Activated naive CD4-positive, alpha-beta T cell (primary cell): Measurements from ENCODE around the gene FAM83F.
A peak's percentile ranks its signal among the peaks of the same experiment; 100 is the strongest.

Source experiments
- DNase-seq, 4 experiments: peaks; one replicate each; lab custom pipeline; 2025; lab: John Stamatoyannopoulos, UW

The FAM83F gene

DNA sequence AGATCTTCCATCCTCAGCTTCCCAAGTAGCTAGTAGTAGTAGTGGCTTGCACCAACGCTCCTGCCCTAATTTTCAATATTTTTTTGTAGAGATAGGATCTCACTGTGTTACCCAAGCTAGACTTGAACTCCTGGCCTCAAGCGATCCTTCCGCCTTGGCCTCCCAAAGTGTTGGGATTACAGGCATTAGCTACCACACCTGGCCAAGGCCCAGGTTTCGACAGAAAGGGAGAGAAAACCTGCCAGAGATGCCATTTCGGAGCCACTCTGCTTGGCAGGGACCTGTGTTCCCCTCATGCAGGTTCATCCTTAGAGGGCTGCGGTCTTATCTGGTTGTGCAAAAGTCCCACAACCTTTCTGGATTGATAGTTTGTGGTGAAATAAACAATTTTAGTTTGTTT is 41.4 kb downstream of the FAM83F start:
- DNase-seq = no peak

DNA sequence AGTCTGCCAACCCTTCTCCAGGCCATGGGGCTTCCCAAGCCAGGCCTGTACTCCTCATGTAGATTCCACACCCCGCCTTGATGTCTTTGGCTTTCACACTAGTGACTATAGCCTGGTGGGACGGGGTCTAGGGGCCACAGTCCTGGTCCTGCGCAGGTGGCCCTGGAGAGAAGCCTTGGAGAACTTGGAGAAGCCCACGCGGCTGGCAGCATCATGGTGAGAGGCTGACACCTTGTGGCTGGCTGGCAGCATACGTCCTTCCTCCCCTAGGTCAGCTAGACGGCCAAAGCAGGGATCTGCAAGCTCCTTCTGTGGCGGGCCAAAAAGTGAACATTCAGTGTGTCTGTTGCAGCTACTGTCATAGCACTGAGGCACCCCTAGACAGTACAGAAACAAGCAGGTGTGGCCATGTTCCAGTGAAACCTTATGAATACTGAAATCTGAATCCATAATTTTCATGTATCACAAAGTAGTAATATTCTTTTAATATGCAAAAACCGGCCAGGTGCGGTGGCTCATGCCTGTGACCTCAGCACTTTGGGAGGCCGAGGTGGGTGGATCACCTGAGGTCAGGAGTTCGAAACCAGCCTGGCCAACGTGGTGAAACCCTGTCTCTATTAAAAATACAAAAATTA is 42.0 kb downstream of the FAM83F start:
- DNase-seq = peak in 2 of 4 experiments; percentile 15 to 23

DNA sequence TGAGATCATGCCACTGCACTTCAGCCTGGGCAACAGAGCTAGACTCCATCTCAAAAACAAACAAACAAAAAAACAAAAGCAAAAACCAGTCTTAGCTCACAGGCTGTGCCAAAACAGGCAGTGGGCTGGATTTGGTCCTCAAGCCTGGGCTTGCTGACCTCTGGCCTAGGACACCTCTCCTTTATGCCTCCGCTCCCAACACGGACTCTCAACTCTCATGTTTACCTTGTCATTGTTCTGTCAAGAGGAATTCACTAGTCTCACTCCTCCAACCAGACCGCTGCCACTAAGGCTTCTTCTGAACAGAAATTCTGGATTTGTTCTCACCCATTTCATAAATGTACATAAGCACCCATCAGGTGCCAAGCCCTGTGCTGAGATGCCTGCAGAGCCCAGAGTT is 42.6 kb downstream of the FAM83F start:
- no peak for DNase-seq

DNA sequence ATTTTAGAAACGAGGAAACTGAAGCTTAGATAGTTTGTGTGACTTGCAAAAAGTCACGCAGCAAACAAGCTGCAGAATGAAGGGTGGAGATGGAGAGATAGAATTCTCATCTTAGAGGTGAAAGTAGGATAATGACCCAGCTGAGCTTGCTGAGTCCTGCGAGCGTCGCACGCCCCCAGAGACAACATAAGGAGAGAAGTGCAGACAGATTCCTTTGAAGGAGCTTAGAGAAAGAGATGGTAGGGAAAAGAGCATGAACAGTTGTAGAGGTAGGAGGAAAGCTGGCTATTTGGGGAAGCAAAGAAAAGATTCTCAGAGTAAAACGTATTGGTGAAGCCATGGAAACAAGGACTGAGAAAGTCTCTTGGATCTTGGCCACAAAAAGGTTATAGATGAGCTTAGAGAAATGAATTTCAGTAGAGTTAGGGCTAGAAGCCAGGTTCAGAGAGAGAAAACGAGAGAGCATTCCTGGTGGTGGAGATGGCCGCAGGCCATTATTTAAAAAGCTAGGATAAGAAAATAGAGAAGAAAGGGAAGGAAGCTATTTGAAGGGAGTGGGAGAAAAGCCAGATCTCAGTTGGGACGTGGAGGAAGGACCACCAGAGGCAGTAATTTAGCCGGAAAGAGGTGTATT is 44.8 kb downstream of the FAM83F start:
- no peak for DNase-seq

DNA sequence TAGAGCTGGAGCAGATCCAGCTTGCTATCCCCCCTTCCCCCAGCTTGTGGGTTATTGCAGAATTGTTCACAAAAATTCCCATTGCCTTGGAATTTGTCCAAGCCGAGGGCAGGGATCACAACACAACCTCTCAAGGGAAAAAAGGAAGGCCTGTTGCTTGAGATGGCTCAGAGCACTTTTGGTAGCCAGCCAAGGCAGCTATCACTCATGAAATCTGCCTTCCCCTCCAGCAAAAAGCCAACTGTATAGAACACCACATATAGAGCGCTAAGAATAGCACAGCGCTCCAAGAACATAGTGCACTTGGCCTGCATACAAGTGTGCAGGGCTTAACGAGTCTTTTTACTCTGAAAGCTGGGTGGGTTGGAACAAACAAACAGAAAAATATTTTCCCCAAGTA is 46.2 kb downstream of the FAM83F start:
- DNase-seq = no peak

DNA sequence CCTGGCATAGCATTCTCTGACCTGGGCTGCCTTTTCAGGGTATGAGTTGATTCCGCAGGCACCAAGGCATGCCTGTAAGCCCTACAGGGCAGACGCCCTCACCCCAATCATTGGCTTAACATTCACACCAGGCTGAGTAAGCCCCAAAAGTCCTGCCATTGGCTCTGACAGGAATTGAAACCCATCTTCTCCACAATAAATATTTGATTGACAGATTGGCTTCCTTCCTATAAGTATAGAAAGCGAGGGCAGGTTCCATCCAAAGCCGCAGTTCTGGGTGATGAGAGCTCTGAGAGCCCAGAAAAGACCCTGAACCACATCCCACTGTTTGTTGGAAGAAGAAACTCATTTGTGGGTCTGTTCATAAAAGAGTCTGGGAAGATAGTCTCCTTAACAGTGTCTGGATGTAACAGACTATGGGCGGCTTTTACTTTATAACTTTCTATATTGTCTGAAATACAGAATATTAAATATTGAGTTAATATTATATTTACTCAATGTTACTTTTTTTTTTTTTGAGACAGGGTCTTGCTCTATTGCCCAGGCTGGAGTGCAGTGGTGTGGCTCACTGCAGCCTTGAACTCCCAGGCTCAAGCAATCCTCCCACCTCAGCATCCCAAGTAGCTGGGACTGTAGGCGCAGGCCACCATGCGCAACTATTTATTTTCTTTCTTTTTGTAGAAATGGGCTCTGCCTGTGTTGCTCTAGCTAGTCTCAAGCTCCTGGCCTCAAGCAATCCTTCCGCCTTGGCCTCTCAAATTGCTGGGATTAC is 46.8 kb downstream of the FAM83F start:
- no peak for DNase-seq

DNA sequence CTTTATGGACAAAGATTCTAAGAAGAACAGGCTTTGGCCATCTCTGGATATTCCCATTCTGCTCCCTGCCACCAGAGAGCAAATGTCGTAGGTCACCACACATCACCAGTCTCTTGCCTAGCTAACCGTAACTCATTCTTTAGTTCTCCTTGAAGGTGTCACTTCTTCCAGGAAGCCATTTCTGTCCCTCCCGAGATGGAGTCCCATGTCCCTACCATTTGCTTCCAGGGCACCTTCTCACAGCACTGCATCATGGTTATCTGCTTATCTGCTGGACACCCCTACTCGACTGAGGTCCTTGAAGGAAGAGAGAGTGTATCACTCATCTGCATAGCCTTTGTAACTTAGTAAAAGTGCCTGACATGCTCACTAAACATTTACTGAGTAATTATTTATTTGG is 47.6 kb downstream of the FAM83F start:
- no peak for DNase-seq

DNA sequence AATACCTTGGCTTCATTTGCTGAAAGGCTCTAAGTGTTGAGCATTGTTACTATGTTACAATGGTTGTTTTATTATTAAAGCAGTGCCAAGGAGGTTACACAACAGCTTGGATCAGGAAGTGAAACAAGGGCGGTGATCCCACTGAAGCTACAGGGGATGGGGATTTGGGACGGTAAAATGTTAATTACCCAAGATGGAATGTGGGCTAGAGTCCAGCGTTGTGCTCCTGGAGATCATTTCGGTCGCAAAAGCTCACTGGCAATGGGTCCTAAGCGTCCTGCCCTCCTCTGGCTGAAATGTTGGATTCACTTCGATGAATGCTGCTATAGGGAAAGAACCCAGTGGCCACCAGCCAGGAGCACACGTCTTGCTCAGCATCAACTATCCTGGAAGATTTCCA is 48.3 kb downstream of the FAM83F start:
- no peak for DNase-seq

DNA sequence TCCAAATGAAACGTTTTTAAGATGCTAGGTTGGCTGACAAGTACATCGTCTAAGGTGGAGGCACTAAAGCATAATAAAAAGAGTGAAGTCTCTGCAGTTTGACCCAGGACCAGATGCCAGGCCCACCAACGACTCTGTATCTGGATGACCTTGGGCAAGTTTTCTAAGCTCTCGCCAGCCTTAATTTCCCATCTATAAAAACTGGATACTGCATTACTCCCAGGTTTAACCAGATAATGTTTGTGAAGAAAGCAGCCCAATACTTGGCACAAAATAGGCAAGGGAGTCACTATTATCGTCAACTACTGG is 49.0 kb downstream of the FAM83F start:
- DNase-seq = no peak

DNA sequence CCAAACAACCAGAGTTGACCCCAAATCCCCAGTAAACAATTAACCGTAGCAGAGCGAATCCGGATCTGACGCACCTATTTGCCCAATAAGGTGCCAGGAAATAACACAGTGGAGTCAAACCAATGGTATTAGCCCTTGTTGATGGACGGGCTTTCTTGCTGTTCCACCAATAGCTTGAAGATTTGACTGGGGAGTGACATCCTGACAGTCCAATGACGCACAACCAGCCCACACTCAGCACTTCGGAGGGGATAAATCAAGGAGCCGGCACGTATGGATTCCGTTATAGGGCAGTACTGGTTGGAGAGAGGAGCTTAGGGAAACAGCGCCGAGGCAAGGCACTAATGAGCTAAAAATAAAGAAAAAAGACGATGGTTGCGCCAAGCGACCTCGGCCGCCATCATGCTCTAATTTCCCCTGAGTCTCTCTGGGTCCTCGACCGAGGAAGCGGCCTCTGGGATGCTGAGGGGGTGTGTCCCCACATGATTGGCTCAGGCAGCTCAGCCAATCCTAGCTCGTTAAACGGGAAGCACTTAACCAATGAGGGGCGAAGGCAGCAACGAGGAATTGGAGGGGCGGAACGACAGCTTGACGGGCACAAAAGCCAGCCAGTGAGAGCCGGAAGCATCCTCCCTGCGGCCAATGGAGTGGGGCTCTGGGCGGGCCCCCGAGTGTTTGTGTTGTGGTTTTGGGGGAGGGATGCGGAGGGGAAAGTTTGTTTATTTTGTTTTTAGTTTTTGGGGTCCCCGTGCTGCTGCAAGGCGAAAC is 49.5 kb downstream of the FAM83F start:
- peak; percentile 93 to 97 (median 96) for DNase-seq

DNA sequence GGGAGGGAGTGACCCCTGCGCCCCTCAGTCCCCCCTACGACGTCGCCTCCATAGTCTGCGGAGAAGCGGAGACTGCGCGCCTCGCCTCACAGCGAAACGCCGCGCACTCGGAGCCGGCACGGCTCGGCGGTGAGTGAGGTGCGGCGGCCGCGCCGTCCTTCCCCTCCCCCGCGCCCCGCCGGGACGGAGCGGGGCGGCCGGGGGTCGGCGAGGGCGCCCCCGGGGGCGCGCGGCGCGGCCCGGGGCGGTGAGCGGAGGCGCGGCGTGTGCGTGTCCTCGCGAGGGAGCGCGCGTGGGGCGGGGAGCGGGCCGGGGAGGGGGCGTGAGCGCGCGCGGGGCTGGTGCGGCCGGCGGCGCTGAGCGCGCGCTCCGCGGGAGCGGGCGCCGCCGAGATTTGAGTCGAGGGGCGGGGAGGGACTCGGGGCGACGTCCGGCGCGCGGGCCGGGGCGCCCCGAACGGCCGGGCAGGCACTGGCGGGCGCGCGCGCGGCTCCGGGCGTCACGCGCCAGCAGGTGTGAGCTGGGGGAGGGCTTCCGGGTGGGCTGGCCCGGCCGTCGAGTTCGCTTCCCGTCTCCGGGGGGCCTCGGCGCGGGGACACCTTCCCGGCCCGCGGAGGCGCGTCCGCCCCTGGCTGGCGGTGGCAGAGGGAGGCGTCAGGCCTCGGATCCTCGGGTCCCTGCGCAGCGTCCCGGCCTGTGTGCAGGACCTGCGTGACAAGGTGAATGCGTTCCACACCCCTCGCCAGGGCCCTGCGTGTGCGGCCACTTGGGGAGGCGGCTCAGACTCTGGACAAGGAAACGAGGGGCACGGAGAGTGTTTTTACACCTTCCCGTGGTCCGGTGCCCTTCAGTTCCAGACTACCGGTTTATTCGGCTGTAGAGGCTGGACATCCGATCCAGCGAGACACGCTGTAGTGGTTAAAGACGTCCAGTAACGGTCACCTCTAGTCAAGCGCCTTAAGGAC is 50.4 kb downstream of the FAM83F start:
- peak; percentile 31 to 72 (median 54) for DNase-seq

DNA sequence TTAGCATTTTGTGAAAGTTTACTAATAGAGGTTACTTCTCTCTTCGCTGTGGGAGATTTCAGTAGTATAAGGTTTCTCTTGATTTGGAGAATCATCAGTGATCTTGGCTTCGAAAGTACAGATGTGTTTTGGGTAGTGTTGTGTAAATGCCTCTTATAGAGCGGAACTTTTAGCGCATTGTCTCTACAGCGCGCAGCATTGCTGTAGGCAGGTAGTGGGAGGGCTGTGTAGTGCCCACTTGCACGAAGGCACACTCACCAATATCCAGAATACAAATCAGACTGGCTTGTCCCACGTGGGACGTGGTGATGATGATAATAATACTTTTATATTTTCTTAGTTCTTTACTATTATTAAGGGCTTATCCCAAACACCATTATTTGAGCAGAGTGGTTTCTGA is 51.4 kb downstream of the FAM83F start:
- no peak for DNase-seq

DNA sequence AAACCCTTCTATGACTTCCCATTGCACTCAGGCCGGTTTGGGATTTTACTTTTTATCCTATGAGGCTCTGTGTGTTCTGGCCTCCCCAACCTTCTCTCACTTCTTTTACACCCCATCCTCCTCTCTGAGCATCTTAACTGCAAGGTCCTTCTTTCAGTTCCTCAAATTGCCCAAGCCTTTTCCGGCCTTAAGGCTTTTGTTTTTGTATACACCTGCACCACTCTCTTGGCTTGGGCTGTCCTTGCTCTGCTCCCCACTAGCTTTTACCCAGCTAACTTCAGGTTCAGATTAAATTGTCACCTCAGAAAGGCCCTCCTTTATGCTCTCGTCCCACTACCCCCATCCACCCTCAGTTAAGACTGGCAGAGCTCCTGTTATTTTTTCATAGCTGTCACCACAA is 55.5 kb downstream of the FAM83F start:
- DNase-seq = no peak

DNA sequence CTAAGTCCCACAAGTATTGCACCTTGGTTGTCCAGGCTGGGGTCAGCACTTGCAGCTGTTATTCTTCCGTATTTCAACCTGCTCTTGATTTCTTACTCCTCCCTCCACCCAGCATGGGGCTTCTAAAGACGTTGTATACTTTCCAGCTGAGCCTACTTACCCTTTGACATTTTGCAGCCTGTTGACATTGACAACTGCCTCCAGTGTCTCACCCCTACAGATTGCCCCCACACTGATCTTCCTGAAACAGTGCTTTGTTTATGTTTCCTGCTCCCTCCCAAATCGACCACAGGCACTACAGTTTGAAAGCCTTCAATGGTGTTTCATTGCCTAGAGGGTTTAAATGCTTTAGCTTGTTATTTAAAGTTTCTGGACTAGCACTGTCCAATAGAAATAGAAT is 56.6 kb downstream of the FAM83F start:
- no peak for DNase-seq

DNA sequence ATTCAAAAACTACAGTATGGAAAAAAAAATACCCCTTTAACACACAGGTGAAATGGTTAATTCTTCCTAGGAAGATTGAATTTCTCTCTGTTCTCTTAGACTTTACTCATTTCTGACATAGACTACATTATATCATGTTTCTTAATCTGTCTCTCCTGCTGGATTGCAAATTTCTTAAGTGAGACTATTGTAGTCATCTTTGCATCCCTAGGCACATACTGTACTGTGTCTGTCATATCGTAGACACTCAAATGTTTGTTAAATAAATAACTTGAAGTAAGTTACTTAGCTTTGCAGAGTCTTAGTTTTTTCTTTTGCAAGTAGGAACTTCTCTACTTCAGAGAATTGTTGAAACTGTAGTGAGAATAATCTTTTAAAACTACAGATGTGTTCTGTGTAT is 58.7 kb downstream of the FAM83F start:
- DNase-seq = no peak

DNA sequence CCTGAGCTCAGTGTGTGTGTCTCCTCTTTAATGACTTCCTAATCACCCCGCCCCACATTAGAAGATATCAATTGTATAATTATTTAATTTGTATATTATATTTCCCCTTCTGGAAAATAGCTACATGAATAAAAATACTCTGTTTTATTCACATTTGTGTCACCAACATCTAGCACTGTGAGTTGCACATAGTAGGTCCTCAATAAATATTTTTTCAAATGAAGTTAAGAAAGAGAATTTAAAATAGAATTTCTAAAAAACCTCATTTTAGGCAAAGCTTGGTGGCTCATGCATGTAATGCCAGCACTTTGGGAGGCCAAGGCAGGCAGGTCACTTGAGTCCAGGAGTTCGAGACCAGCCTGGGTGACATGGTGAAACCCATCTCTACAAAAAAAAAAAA is 59.7 kb downstream of the FAM83F start:
- DNase-seq = no peak

DNA sequence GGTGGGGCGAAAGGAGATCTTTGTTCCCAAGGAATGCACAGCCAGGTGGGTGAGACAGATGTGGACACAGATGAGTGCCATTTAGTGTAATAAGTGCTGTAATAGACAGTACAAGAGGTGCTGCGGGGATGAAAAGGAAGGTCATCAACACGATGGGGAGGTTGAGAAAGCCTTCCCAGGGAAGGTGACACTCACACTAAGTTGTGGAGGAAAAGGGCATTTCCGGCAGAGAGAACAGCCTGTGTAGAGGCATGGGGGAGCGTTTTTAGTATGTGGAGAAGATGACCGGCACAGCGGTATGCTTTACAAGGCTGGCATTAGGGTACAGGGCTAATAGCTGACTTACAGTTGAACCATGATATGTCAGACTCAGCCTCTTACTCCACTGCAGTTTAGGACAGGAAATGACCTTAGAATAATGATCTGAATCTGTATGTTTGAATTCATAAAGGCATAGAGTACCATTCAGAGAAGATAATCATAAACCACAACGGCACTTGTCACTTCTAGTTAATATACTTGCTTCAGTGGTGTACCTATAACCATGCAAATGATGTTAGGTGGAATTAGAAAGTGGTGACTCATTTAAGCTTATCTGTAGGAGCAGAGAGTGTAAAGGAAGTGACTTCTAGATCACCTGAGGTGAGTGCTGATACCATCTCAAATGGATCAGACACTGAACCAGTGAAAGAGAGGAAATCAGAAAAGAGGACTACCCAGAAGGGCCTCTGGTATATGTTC is 60.6 kb downstream of the FAM83F start:
- no peak for DNase-seq

DNA sequence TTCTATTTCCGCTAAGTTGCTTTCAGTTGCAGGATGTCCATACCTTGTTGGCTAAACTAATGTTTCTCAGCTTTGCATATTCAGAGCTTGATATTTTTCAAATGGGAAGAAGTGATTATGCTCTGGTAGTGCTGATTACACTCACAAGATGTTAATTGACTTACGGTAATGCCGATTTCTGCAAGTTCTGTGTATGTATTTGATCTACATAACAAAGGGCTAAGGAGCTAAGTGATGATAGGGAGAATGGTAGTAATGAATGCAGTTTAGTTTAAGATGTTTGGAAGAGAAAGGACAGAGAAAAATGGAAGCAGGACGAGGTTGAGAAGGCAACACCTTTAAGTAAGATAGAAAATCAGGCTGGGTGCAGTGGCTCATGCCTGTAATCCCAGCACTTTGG is 61.4 kb downstream of the FAM83F start:
- no peak for DNase-seq

DNA sequence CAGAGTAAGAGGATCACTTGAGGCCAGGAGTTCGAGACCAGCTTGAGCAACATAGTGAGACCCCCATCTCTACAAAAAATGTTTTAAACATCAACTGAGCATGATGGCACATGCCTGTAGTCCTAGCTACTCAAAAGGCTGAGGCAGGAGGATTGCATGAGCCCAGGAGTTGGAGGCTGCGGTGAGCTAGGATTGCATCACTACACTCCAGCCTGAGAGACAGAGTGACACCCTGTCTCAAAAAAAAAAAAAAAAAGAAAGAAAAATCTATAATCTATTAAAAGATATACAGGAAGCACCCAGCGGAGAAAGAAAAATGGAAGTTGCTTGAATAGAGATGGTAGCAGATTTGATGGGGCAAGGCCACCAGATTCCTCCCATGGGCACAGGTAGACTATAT is 61.8 kb downstream of the FAM83F start:
- no peak for DNase-seq

DNA sequence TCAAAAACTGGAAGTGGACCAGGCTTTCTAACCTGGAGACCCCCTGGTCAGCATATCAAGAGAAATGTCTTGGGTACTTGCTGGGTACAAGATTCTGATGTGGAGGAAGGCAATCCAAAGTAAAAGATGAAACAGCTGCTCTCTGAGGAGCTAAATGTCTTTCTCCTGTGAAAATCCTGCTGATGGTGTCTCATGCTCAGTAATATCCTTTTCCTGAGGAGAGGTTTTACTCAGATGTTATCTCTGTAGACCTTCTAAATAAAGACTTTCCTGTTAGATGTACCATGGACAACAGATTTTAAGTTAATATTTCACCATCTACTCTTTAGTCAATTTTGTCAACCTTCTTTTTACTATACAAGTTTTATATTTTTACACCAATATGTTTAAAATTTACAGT is 62.9 kb downstream of the FAM83F start:
- DNase-seq = no peak

DNA sequence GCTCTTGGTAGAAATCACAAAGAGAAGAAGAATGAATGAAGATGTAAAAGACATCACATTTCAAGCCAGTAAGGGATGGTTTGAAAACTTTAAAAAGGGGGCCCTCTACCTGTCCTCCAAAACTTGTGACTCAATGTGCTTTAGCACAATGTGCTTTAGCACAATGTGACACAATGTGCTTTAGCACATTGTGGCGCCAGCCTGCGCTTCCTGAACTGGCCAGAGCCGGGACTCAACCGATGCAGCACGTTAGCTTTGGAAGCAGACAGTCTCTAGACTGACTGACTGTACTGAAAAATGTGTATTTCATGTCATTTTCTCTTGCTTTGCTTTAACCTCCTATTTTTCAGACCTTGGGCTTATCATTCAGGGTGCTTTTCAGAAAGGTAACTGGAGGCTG is 63.5 kb downstream of the FAM83F start:
- DNase-seq = no peak
